ENCODE measurements around the gene IL1RAPL1.
"Not testable (repeated sequence)": the region's sequence is repeated elsewhere in the genome, so short reads cannot be mapped to it uniquely, and the experiment has no call there.

Gene IL1RAPL1

GRCh38 chrX:28997706-28998463 lies 410.6 kb downstream of the IL1RAPL1 start:
- no peak for DNase-seq

GRCh38 chrX:28998609-28999135 lies 411.4 kb downstream of the IL1RAPL1 start:
- DNase-seq, result no peak

DNA sequence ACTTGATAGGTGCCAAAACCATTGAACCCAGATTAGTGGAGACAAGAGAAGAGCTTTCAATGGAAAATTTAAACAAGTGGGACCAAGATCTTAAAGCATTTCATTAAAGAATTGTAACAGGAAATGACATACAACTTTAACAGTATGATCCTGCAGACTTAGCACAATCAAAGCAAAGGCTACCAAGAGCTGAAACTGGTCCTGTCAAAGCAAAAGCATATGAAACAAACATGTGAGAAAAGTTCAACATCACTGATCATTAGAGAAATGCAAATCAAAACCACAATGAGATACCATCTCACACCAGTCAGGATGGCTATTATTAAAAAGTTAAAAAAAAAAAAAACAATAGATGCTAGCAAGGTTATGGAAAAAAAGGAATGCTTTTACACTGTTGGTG lies 425.6 kb downstream of the IL1RAPL1 start:
- DNase-seq, result no peak

DNA sequence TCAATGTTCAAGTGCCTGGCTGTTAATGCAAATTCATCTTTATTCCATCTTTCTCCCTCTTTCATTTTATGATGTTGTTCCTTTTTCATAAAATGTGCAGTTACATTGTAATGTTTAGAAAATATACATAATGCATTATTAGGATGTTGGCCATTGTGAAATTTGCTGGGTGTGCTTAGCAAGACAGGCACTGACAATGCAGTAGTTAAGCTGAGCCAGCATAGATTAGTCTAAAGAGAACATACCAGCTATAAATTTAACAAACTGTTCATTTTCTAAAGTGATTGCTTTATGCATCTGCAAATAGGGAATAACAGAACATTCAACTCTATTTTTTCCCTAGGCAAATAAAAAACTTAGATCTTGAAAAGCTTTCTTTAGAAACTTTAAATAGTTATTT lies 436.0 kb downstream of the IL1RAPL1 start:
- no peak for DNase-seq

GRCh38 chrX:29024871-29025270 lies 437.6 kb downstream of the IL1RAPL1 start:
- DNase-seq, result no peak

- no peak for DNase-seq
These were observed 452.3 kb downstream of the IL1RAPL1 start for GRCh38 chrX:29039501-29039900.

DNA sequence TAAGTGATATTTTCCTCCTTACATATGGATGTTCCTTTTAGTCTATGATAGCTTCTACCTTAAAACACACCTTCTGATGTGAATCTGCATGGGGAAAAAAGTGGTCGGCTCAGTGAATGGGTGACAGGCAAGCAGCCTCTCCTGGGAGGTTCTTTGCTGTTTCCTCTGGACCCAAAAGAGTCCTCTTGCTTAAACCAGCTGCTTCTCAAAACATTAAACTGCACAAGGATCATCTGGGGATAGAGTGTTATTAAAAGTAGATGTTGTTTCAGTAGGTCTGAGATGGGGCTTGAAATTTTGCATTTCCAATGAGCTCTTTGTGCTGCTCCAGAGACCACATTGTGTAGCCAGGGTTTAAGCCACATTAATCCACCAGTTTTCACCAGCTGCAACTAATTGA lies 452.9 kb downstream of the IL1RAPL1 start:
- peak in 1 of 2 experiments; percentile 24 for DNase-seq

- DNase-seq, result no peak
These were observed 455.1 kb downstream of the IL1RAPL1 start for GRCh38 chrX:29042341-29042740.

DNA sequence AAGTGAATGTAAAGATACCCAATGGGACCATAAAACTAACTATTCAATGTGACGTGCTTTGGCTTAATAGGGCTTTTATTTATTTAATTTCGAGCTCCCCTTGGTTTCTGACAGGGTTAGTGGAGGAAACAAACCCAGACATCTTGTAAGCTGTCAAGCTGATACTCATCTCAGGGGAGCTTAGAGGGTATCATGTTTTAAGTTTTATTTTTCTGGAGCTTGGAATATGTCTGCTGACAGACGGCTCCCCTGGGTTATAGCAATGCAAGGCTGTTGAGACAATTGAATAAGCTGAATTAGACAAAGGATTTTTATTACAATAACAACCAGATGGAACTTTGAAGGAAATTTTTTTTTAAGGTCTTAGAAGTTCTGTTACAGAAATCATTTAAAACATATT lies 456.5 kb downstream of the IL1RAPL1 start:
- no peak for DNase-seq

DNA sequence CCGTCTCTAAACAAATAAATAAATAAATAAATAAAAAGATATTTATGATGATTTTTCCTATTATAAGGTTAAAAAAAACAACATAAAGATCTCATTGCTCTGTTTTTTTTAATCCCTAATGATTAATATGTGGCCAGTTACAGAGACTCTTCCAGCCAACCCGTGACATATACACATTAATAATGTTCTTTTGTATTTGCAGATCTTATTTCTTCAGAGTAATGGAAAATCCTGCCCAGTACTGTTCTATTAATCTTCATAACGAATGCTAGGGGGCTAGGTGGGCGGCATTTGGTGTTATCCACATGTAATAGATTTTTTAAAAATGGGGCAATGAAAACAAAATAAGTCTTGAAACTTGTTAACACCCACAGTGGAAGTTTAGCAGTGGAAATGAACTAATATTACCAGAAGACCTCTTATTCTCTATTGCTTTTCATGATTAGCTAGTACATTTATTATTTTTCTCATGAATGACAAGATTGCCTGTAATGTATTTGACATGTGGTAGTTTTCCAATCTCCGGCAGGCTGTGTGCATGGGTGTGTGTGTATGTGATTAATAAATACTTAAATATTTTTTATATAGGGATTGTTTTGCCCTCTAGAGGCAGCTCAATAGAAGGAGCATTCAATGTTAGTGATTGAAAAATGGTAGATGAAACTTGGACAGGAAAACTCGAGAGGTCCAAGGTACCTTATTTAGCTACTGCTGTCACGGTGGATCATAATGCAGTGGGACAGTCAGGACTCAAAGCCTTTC lies 457.4 kb downstream of the IL1RAPL1 start:
- peak in 1 of 2 experiments; percentile 27 for DNase-seq

DNA sequence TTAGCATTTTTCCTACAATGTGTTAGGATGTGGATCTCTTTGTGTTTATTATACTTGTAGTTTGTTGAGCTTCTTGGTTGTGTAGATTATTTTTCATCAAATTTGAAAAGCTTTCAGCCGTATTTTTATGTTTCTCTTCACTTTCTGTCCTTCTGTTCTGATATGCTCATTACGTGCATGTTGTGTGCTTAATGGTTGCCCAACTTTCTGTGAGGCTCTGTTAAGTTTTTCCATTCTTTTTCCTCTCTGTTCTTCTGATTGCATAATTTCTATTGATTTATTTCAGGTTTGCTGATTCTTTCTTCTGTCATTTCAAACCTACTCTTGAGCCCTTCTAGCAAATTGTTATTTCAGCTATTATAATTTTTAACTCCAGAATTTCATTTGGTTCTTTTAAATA lies 478.2 kb downstream of the IL1RAPL1 start:
- no peak for DNase-seq

GRCh38 chrX:29066516-29066915 lies 479.3 kb downstream of the IL1RAPL1 start:
- DNase-seq, result no peak

DNA sequence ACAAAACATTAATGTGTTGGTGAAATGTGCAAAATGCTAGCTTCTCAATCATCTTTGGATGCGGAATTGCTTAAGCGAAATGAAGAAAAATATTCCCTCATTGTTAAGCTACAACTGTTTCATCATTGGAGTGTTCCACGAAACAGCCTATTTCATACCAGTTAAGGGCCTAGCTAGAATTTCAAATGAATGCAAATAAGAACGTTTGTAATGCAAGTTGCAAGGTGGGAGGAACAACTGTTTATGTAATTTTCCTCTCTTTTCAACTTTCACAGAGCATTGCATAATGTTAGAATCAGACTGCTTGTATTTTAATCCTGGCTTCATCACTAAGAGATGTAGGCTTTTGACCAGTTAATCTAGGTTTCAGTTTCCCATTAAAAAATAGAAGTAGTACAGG lies 480.1 kb downstream of the IL1RAPL1 start:
- DNase-seq, result peak in 1 of 2 experiments; percentile 28

DNA sequence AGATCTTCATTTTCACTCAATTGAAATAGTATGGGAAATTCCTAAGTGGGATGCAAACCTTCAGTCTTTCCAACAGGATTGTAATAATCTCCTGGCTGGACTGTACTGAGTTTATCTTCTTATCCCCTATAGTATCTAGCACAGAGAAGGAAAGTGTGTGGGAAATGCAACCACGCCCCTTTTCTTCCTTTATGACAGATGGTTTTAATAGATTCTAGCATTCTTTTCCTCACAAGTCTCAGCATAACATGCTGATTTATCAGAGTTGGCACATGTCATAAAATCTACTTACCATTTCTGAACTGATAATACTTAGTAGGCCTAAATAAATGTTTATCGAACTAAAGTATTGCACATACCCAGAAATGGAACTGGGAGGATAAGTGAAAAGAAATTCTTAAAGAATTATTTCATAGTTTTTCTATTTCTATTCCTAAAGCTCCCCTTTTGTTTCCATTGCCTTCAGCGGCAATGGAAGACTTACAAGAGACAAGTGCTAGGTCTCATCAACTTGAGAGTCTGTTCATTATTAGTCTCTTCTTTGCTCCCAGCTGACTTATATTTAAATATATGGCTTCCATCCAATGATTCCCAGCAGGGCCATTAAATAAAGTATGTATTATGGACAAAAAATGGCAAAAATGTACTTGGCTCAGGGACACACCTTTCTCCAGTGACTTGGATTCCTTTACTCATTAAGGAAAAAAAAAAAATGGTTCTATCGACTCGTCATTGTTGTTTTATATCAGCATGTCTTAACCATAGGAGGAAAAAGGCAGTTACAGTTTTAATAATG lies 484.5 kb downstream of the IL1RAPL1 start:
- no peak for DNase-seq

DNA sequence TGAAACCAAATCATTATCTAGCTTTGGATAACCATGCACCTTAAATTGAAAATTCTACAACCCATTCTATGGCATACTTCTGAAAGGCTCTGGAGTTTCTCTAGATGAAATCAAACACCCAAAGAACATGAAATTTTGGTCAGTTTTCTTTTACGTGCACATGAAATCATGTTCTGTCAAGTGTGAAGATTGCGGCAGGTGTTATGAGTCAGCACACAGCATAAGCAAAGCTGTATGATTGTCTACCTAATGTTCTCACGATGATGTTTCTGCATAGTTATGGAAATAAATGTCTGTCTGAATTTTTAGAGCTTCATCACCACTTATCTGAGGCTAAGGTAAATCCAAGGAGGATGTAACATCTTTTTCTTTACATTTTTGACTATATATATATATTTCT lies 495.3 kb downstream of the IL1RAPL1 start:
- DNase-seq, result peak; percentile 27 to 63

GRCh38 chrX:29083823-29084222 lies 496.6 kb downstream of the IL1RAPL1 start:
- DNase-seq, result no peak

DNA sequence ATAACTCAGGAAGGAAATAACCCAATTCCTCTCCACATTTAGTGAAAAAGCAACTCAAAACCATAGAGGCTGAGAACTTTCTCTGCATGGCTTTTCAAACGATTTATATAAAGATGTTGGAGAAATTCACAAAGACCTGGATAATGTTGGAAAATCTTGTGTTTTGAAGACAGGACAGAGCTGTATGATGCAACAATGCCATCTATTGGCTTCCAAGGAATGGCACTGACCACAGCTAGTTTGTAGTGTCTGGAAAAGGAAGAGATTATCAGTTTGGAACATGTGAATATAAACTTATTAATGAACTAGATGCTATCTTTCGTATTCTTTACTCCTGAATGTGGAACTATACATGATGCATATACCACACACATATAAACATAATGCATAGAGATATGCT lies 503.6 kb downstream of the IL1RAPL1 start:
- DNase-seq, result peak; percentile 8 to 43

GRCh38 chrX:29107231-29107630 lies 520.0 kb downstream of the IL1RAPL1 start:
- DNase-seq, result no peak

GRCh38 chrX:29110041-29110440 lies 522.8 kb downstream of the IL1RAPL1 start:
- no peak for DNase-seq

GRCh38 chrX:29113221-29113620 lies 526.0 kb downstream of the IL1RAPL1 start:
- no peak for DNase-seq

DNA sequence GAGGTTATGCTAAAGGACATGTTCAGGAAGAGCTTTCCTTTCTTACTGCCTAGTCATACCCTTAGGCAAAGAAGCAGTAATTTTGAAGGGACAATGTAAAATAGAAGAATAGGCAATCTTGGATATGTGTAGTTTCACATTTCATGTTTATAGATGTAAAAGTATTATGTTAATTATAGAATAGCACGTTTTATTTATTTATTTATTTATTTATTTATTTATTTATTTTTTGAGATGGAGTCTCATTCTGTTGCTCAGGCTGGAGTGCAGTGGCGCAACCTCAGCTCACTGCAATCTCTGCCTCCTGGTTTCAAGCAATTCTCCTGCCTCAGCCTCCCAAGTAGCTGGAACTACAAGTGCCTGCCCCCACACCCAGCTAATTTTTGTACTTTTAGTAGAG lies 535.6 kb downstream of the IL1RAPL1 start:
- DNase-seq, result not testable (repeated sequence)

- no peak for DNase-seq
These were observed 543.7 kb downstream of the IL1RAPL1 start for GRCh38 chrX:29130905-29131304.

DNA sequence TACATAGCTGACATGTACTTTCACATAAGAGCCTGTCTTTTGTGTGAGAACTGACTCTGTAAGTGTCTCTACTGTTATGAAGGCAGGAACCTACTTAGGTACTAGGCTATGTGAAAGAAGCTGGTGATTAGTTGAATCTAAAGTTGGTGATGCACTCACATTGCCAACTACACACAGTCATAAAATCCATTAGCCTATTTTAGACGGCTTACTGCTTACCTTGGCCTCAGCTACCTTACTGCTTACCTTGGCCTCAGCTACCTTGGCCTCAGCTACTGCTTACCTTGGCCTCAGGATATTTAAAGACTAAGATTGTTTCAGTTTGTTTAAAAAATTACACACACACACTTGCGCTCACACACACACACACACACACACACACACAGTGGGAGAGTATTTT lies 549.7 kb downstream of the IL1RAPL1 start:
- DNase-seq, result no peak
